ENCODE measurements around the gene CSNK1A1. TPM values are rescaled to one million over a fixed set of nuclear protein-coding genes. Genes with fewer than 3 reads are reported as not detected.
"Not testable (repeated sequence)": the region's sequence is repeated elsewhere in the genome, so short reads cannot be mapped to it uniquely, and the experiment has no call there.

CSNK1A1 gene
- total RNA-seq, 1 donor from 2014 or later: 172 TPM

DNA sequence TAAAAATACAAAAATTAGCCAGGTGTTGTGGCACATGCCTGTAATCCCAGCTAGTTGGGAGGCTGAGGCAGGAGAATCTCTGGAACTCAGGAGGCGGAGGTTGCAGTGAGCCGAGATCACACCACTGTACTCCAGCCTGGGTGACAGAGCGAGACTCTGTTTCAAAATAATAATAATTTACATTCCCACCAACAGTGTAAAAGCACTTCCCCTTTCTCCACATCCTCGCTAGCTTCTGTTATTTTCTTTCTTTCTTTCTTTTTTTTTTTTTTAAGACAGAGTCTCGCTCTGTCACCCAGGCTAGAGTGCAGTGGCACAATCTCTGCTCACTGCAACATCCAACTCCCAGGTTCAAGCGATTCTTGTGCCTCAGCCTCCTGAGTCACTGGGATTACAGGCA lies 89.3 kb downstream of the CSNK1A1 start:
- intact Hi-C loops (cut with micrococcal nuclease): not testable (repeated sequence)

DNA sequence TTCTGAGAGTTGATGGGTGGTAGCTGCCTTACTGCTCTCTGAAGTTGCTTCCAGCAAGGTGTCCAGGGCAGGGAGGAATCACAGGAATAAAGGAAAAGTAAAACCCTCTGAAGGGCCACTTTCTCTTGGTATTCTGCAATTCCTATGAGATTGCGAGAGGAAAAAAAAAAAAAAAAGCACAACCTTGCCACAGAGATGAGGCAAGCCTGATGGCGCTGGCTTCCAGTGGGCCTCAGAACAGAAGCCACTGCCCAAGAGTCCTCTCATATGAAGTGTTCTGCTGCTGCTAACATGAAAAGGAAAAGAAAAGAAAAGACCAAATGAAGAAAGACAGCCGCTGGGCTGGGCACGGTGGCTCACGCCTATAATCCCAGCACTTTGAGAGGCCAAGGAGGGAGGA lies 91.3 kb downstream of the CSNK1A1 start:
- intact Hi-C loops (cut with micrococcal nuclease): no loop called here

DNA sequence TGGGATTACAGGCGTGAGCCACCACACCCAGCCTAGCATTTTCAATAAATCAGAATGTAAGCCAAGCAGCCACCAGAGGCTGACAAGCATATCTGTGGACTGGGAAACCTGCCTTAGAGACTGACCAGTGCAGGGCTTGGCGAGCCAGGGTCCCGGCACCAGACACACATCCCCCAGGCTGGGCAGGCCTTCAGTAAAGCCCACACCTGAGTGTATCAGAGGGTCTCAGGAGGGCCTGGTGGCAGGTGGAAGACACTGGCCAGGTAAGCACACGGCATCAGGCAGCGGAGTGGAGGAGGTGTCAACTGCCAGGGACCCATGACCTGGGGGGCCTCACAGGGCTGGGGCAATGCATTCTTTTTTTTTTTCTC lies 93.9 kb downstream of the CSNK1A1 start:
- intact Hi-C loops (cut with micrococcal nuclease): no loop called here

DNA sequence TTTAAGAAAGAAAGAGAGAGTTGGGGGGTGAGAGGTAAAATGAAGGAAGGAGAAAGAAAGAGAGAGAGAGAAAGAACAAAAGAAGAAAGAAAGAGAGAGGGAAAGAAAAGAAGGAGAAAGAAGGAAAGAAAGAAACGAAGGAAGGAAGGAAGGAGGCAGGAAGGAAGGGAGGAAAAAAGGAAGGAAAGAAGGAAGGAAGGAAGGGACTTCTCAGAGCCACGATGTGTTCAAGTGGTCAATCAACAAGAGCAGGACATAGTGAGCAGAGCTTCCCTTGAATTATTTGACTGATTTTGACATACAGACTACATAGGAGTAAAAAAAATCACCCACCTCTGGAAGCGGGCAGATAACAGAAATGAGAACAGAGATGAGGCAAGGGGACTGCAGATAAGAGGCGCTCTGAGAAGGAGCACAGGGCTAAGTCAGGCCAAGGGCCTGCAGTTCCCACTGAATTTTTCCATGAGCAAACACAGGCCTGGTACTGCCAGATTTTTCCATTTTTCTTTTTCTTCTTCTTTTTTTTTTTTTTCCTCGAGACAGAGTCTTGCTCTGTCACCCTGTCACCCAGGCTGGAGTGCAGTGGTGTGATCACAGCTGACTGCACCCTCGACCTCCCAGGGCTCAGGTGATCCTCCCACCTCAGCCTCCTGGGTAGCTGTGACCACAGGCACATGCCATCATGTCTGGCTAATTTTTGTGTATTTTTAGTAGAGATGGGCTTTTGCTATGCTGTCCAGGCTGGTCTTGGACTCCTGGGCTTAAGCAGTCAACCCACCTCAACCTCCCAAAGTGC lies 94.4 kb downstream of the CSNK1A1 start:
- intact Hi-C loops (cut with micrococcal nuclease): no loop called here

DNA sequence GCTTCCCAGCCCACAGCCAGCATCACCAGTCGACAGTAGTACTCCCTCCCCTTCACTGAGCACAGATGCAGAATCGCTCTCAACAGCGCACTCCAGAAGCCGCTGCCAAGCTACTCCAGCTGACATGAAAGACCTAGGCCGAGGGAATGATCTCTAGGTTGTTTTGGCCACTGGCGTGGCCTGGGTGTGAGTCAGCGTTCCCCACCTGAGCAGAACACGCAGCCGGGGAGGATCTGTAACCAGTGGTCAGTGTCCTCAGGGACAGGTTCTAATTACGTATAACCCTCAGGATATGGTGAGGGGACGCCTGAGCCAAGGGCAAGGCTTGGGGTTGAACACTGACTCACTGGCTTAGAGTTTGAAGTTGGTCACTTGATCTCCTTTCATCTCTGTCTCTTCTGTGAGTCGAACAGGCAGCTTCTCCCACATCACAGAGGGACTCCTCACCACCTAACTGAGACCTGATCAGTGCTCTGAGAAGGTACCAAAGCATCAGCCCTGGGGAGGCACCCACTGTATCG lies 95.3 kb downstream of the CSNK1A1 start:
- intact Hi-C loops (cut with micrococcal nuclease): no loop called here

DNA sequence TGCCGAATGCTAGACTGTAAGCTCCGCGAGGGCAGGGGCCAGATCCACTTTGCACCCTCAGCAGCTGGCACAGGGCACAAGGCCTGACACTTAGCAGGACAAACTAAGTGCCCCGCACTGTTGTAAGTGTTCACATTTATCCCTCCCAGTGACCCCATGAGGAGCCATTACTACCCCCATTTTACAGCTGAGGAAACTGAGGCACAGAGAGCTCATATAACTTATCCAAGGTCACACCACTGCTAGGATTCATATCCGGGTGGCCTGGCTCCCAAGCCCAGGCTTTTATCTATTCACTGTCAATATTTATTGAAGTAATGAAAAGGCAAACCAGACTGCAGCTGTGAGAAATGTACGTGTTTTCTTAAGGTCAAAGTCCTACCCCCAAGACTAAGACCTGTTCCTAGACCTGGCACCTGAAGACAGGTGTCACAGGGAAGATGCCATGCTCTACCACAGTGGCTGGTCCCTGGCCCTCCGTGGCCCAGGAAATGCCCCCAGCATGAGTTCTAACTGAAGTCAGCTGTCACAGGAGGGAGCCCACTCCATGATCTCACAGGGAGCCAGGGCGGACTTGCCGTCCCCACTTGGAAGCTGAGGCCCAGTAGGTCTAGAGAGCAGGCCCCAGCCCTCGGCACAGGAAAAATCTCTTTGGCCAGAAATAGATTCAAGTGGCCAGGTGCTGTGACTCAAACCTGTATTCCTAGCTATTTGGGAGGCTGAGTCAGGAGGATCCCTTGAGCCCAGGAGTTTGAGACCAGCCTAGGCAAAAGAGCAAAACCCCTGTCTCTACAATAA lies 97.4 kb downstream of the CSNK1A1 start:
- intact Hi-C loops (cut with micrococcal nuclease): no loop called here

DNA sequence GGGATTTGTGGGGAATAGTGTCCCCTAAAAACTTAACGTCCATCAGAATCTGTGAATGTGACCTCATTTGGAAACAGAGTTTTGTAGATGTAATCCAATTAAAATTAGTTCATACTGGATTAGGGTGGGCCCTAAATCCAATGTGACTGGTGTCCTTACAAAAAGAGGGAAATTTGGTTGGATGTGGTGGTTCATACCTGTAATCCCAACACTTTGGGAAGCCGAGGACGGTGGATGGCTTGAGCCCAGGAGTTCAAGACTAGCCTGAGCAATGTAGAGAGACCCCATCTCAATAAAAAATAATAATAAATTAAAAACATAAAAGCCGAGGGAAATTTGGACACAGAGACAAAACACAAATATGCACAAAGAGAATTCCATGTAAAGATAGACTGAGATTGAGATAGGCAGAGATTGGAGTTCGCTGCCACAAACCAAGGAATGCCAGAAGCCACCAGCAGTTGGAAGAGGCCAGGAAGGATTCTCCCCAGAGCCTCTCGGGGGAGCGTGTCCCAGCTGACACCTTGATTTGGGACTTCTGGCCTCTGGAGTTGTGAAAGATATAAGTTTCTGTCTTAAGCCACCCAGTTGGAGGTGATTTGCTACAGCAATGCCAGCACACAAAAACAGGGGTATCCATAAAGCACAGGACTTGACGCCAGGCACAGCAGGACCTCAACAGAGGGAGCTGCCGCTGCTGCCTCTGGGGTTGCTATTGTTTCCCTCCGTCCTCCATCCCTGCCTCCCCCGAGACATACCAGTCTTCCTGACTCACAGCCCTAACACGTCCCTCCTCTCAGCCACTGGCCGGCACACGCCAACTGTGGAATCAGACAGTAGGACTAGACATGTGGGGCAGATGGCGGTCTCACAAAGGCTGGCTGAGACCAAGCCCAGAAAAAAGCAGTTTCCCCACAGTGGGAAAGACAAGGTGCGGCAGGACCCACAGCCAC lies 98.3 kb downstream of the CSNK1A1 start:
- intact Hi-C loops (cut with micrococcal nuclease): no loop called here

DNA sequence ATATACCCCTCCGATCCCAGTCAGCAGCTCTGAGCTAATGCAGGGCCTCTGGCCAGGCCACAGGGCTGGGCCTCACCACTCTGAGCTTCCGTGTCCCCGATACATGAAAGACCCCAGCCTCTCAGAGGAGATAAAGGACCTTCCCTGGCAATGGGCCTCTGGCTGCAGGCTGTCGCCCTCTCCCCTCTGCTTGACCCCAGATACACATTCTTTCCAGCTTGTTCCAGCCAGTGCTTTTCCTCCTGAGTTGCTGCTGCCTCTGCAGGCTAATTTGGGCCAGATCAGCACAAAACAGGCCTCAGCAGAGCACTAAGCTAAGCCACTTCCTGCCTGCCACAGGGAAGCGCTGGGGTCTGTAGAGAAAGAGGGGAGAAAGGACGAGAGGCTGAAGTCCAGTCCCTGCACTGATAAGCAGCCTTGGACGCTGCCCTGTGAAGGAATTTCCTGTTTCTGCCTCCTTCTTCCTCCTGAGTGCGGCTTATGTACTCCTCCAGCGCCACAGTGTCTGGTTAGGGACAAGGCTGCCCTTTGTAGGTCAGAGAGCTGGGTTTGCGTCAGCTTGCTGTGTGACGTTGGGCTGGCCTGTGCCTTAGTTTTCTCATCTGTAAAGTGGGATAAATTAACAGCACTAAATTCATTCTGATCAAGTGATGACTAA lies 99.1 kb downstream of the CSNK1A1 start:
- intact Hi-C loops (cut with micrococcal nuclease): no loop called here

DNA sequence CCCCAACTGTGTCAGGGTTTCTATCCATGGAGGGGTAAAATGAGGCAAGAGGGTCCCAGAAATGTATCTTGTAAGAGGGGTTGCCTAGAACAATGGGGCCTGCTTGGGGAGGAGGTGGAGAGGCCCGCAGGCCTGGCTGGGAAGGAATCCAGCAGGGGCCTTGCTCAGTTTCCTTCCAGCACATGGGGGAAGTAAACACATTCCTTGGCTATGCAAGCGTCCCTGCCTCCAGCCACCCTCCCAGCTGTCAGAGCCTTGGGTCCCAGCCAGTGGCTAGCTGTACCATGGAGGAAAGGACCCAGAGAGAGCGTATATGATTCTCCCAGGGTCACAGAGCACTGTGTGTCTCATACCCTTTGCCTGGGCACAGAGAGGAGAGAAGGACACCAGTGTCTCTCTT lies 101.0 kb downstream of the CSNK1A1 start:
- intact Hi-C loops (cut with micrococcal nuclease): no loop called here

DNA sequence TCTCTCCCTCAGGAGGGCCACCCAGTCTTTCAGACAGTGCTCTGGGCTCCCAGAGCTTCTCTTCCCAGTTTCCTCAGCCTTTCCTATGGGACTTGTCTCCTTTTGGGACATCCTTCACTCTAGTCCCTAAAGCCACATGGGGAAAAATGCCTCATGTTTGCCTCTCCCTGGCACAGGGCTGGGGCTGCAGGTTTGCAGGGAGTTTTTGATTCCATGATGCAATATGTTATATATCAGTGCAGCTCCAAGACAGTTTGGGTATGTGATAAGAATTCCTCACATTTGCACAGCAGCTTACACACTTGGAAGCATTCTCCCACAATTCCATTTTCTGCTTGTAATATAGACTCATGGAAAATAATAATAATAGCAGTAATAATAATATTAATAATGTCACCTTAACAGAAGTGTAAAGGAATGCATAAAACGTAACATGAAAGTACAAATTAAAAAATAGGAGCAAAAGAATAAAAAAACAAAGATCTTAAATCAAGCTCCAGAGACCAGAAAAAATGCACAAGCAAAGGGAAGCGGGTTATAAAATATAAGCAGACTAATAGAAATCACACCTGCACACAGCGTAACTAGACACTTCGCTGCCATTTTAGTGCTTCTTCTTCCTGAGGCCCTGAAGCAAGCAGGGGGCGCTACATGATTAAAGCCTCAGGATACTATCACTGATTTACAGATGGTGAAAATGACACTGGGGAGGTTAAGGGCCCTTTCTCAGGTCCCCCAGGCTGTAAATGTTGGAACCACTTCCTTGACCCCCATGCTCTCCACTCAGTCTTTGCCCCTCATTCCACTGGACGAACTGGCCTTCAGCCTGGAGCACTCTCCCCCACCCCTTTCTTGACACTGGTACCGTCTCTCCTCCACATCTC lies 102.2 kb downstream of the CSNK1A1 start:
- intact Hi-C loops (cut with micrococcal nuclease): no loop called here

DNA sequence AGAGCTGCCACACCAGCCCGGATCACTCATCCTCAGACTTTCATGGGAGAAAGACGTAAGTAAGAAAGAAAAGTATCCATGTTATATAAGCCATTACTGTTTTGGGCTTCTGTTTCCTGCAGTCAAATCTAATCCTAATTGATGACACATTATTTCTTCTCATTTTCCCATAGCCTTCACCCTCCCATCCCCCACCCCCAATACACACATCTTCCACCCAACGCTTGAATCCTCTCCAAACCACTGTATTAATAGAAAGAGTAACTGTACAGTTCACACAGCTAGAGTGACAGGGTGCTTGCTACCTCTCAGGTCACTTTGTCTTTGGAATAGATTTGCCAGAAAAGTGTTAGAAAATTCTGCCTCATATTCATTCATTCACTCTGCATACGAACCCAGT lies 102.8 kb downstream of the CSNK1A1 start:
- intact Hi-C loops (cut with micrococcal nuclease): no loop called here

DNA sequence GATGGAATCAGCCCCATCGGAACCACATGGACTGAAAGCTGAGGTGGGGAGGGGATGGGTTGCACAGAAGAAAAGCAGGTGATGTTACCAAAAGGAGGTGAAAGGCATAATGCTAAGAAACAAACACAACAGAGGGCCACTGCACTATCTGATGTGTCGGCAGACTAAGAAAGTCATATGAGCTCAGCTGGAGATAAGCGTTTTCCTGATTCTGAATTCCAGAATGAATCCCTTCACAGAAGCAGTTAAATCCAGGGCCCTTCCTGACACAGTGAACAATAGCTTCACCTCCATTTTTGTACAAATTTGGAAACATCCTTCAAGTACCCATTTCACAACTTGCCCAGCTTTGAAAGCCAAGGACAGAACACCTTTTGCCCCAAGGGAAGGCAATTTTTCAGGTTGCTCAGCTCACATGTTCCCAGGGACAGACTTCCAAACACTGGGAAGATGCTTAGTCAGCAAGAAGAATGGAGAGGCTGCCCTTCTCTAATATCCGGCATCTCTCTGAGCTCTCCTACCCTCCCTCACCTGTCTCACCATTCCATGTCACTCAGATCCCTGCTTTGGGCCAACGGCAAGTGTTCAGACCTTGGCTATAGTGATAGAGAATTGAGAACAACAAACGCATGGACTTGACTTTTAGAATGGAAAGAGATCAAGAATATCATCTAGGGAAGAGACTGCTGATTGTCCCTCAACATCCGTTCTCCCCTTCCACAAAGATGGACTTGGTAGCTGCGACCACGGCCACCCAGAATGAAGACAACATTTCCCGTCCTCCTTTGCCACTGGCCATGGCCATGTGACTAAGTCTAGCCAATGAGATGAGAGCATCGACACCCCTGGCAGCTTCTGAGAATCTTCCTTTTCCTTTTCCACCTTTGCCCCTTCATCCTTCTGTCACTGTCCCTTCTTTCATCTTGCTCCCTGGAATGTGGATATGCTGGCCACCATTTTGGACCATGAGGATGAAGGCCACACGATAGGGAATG lies 103.6 kb downstream of the CSNK1A1 start:
- intact Hi-C loops (cut with micrococcal nuclease): no loop called here

DNA sequence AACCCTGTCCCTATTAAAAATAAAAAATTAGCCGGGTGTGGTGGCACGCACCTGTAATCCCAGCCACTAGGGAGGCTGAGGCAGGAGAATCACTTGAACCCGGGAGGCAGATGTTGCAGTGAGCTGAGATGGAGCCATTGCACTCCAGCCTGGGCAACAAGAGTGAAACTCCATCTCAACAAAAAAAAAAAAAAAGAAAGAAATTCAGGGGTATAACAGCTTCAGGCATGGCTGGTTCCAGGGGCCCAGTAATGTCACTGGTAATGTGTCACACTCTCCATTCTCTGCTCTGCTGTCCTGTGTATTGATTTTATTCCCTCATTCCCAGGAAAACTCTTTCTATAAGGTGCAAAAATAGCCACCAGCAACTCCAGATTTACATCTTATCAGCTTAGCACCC lies 104.4 kb downstream of the CSNK1A1 start:
- intact Hi-C loops (cut with micrococcal nuclease): not testable (repeated sequence)

DNA sequence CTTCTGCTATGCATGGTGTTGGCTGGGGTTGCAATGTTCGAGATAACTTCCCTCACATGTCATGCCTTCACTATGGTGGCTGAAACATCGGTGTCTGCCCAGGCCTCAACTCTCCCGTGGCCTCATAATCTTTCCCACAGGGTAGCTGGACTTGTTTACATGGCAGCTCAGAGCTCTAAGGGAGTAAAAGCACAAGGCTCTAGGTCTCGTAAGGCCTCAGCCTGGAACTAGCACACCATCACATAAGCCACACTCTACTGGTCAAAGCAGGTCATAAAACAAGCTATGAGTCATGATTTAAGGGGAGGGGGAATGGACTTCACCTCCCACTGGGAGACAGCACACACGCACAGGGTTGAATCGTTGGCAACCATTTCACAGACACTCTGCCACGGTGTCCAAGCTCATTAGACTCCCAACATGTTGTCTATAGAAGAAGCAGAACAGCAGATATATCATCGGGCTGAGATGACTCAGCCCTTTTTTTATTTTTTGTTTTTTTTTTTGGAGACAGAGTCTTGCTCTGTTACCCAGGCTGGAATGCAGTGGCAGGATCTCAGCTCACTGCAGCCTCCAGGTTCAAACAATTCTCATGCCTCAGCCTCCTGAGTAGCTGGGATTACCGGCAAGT lies 105.4 kb downstream of the CSNK1A1 start:
- intact Hi-C loops (cut with micrococcal nuclease): no loop called here

DNA sequence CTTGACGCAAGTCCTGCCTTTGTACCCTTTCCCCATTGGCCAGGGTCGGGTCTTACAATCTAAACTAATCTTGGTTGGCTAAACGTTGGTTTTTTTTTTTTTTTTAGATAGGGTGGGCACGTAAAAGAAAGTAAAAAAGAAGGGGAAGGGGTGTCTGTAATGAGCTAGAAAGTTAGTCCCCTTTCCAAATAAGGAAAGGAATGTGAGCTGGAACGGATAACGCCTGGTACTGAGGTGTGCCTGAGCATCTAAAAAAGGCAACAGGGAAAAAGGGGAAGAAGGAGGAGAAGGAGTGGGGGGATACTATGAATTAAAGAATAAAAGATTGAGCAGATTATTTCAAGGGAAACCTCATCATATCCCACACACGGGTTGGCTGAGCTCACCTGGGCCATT lies 105.9 kb downstream of the CSNK1A1 start:
- intact Hi-C loops (cut with micrococcal nuclease): no loop called here

DNA sequence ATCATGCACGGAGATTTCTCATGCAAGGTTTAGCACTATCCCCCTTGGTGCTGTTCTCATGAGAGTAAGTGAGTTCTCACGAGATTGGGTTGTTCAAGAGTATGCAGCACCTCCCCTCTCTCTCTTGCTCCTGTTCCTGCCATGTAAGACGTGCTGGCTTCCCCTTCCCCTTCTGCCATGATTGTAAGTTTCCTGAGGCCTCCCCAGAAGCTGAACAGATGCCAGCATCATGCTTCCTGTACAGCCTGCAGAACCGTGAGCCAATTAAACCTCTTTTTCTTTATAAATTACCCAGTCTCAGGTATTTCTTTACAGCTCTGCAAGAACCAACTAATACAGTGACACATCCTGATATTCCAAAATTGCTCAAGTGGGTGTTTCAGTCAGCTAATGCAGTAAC lies 106.8 kb downstream of the CSNK1A1 start:
- intact Hi-C loops (cut with micrococcal nuclease): not testable (repeated sequence)

DNA sequence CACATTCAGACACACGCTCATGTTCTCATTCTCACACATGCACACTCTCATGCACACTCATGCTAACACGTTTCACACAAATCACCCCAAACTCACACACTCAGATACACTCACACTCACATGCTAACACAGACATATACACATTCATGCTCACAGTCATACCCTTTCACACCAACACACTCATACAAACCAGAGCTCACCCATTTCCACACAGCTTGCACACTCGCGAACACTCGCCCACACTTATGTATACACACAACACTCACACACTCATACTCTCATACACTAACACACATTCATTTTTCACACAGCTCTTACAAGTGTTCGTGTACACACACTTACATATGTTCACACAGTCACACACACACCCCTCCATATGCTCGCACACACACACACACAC lies 108.0 kb downstream of the CSNK1A1 start:
- intact Hi-C loops (cut with micrococcal nuclease): loop anchor here (2.0 kb wide), 1 partner anchor 122 kb away; no protein-coding TSS in a partner anchor

DNA sequence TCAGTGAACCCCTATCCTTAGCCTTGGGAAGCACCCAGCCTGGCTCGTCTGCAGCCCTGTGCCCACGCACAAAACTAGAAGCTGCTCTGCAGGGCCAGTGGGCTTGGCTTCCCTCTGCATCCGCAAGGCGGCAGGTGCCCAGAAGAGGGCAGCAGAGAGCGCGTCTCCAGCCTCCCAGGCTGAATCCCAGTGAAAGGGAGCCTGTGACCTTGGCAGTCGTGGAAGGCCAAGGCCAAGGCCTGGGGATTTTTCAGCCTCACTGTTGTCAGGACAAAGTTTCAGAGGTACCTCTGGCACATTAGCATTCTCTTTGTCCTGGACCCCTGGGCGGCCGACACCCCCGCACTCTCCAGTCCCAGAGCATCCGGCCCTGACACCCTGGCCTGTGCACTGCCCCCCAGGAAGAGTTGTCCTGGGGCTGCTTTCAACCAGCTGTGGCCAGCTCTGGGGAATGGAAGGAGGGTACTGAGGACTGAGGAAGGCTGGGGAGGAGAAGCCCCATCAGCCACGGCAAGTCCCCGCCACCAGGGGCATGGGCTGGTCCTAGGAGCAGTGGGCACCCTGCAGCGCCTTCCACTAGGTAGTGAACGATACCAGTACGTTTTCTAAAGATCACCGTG lies 108.6 kb downstream of the CSNK1A1 start:
- intact Hi-C loops (cut with micrococcal nuclease): loop anchor here (2.0 kb wide), 1 partner anchor 122 kb away; no protein-coding TSS in a partner anchor

Data from T-helper 2 cell treated with Interferon-gamma antibody and Interleukin-4, amounts not matched to agents 100 ng/mL and 5 ng/mL, for 36 hours (primary cell).